ENCODE data around the gene ATPAF1.

GRCh38 chr1:46637444-46638083, 30.6 kb downstream of the ATPAF1 start:
- TF ChIP-seq CTCF (IDR thresholded peaks at IDR 0.05) (no peak), POLR2A (IDR thresholded peaks at IDR 0.05) (no peak)

Measured in adrenal gland (tissue), 5 donors.